T follicular helper cell (primary cell): ENCODE data around the gene BACE1.
"Not testable (repeated sequence)": the region's sequence is repeated elsewhere in the genome, so short reads cannot be mapped to it uniquely, and the experiment has no call there.

Source experiments
- DNase-seq: peaks from one replicate; pipeline ENCODE4 v3.0.0-alpha.2; 2020; ENCODE audit warnings: low read depth

BACE1 gene

DNA sequence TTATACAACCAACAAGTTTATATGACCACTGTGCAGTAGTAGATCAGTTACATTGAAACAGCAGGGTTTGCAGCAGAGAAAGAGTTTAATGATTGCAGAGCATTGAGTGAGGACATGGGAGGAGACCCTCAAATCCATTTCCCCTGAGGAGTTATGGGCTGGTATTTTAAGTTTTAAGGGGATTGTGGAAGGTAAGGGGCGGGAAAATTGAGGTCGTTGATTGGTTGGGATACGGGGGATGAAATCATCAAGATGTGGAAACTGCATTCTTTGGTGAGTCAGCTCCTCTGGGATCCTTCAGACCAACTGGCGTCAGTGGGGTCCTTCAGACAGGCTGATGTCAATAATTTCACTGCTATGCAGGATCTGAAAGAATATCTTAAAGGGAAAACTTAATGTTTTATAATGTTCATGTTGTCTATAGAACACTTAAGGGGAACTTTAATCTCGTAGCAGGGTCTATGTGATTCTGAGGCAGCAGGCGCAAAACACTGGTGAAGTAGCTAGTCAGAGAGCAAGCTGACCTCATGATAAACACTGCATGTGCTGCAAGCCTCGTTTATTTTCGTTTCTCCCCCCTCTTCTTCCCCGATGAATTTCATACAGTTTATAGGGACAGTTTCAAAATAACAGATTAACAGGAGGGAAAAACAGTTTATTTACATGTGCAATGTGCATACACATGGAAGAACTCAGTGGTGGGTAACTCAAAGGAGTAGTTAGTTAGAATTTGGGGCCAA lies 42.3 kb downstream of the BACE1 start:
- no peak for DNase-seq

GRCh38 chr11:117272175-117272574 lies 43.9 kb downstream of the BACE1 start:
- DNase-seq = not testable (repeated sequence)

GRCh38 chr11:117271208-117271607 lies 44.8 kb downstream of the BACE1 start:
- no peak for DNase-seq

DNA sequence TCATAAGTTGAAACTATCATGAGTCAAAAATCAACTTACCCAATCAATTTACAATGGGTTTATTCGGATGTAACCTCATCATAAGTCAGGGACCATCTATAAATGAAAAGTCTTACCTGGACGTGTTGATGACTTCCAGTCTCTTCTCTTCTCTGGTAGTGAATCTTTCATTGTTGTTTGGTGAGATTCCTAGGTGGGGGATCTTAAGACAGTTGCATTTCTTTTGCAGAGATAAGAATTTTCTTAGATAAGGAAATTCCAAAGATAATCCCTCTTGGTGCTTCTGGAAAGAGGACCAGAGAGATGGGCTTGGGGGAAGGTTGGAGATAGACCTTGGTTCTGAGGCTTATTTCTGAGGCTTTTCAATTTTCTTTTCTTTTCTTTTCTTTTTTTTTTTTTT lies 46.2 kb downstream of the BACE1 start:
- no peak for DNase-seq

DNA sequence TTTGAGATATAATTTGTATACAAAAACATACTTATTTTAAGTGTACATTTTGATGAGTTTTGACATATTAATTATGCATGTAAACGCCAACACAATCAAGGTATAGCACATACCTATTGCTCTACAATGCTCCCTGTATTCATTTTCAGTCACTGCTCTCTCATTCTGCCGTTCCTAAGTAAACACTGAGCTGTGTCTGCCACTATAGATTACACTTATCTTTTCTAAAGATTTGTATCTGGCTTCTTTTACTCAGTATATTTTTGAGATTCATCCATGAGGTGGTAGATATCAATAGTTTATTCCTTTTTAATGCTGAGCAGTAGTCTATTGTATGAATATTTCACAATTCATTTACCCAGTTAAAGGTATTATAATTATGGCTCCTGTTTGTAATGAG lies 50.3 kb downstream of the BACE1 start:
- no peak for DNase-seq

GRCh38 chr11:117264624-117265323 lies 51.3 kb downstream of the BACE1 start:
- not testable (repeated sequence) for DNase-seq

DNA sequence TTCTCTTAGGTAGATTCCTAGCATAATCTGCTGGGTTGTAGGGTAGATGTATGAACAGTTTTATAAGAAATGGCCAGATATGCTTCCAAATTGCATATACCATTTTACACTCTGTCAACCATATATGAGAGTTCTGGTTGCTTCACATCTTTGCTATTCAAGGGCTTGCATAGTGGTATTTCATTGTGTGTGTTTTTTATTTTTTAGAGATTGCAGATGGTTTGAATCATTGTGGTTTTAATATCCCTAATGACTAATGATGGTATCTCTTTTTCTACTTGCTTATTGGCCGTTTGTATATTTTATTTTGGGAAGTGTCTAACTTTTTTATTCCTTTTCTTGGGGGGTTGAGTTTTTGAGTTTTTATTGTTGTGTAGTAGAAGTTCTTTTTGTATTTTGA lies 56.6 kb downstream of the BACE1 start:
- no peak for DNase-seq

- no peak for DNase-seq
Measured at GRCh38 chr11:117258576-117258975, 57.5 kb downstream of the BACE1 start.

GRCh38 chr11:117256573-117256972 lies 59.5 kb downstream of the BACE1 start:
- no peak for DNase-seq

- DNase-seq = no peak
Measured at GRCh38 chr11:117255966-117256365, 60.1 kb downstream of the BACE1 start.

GRCh38 chr11:117251506-117251905 lies 64.5 kb downstream of the BACE1 start:
- no peak for DNase-seq

DNA sequence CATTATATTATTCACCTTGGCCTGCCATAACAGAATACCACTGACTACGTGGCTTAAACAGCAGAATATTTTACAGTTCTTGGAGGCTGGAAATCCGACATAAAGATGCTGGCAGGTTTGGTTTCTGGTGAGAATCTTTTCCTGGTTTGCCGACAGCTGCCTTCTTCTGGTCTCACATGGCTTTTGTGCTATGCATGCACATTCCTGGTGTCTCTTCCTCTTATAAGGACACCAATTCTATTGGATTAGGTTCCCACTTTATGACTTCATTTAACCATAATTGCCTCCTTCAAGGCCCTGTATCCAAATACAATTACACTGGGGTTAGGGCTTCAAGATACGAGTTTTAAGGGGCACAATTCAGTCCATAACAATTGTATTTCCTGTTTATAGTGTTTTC lies 66.5 kb downstream of the BACE1 start:
- no peak for DNase-seq

DNA sequence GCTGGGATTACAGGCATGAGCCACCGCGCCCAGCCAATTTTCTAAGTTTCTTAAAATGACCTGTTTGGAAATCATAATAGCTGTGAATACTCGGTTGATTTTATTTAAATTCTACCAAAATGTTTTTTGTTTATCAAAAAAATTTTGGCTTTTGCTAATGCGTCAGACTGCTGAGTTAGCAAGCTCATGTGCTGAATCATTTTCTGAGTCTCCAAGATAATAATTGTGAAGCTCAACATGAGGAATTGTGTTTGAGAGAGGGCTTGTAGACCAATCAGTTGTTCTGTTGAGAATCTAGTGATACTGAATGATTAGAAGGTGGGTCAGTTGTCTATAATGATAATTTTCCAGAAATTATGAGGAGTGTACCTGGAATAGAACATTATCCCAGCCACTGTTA lies 67.7 kb downstream of the BACE1 start:
- DNase-seq = no peak

DNA sequence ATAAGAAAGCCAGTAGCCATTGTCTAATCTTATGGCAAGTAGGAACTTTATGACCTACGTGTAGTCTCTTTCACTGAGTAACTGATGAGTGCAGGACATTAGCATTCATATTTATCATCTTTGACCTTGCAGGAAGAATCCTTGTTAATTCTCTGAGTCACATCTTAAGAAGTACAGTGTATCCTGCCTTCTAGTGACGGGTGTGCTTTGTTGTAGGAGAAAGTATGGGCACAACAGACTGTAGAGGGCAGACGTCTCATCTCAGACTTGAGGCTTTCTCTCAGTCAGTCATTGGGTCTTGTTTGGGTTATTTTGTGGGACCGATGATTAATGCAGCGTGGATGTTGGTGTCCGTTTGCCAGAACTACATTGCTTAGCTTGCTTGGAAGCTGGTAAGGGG lies 76.8 kb downstream of the BACE1 start:
- DNase-seq = no peak

DNA sequence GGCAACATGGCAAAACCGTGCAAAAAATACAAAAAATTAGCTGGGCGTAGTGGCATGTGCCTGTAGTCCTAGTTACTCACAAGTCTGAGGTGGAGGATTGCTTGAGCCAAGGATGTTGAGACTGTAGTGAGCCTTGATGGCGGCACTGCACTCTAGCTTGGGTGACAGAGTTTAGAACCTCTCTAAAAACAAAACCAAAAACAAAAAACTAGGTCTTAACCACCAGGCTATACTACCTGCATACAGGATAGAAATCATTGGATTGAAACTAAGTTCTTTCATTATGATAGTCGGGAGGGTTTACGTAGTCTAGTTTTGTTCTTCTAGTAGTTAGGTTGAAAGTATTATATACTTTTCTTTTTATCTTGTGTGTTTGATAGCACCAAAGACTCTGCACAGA lies 77.8 kb downstream of the BACE1 start:
- no peak for DNase-seq
